HG02973 (cell line): ENCODE data around the gene INHBE.
"Not testable (repeated sequence)": the region's sequence is repeated elsewhere in the genome, so short reads cannot be mapped to it uniquely, and the experiment has no call there.

ENCODE experiments used
- ATAC-seq: cut with Tn5 transposase; IDR thresholded peaks from one replicate; pipeline ENCODE4 v1.9.1; 2021; ENCODE audit warnings: moderate library complexity; ENCODE audit not compliant: unreplicated experiment

The INHBE gene

DNA sequence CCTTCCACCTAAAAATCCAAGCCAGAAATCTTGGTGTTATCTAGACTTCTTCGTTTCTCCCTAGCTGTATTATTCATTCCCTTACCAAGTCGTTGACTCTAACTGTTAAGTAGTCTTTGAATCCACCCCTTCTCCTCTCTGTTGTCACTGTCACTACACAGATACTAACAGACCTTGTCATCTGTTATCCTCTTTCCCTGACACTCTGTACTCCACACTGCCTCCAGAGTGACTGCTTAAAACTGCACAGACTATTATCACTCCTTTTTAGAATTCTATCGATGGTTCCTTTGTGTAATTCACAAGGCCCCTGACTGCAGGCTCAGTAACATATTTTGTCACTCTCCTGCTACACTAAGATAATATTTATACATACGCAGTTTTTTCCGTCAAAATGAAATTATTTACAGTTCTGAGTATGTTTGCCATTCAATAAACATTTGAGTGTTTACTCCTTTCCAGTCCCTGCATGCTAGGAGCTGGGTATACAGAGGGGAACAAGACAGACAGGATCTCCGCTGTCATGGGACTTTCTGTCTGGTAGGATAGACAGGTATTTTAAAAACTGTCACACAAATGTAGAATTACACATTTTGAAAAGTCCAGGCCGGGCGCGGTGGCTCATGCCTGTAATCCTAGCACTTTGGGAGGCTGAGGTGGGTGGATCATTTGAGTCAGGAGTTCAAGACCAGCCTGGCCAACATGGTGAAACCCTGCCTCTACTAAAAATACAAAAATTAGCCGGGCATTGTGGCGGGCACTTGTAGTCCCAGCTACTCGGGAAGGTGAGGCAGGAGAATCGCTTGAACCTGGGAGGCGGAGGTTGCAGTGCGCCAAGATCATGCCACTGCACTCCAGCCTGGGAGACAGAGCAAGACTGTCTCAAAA is 36.5 kb downstream of the INHBE start:
- ATAC-seq = no peak

DNA sequence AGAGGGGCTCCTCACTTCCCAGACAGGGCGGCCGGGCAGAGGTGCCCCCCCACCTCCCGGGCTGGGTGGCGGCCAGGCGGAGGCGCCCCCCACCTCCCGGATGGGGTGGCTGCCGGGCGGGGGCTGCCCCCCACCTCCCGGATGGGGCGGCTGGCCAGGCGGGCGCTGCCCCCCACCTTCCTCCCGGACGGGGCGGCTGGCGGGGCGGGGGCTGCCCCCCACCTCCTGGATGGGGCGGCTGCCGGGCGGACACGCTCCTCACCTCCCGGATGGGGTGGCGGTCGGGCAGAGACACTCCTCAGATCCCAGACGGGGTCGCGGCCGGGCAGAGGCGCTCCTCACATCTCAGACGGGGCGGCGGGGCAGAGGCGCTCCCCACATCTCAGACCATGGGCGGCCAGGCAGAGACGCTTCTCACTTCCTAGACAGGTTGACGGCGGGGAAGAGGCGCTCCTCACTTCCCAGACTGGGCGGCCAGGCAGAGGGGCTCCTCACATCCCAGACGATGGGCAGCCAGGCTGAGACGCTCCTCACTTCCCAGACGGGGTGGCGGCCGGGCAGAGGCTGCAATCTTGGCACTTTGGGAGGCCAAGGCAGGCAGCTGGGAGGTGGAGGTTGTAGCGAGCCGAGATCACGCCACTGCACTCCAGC is 40.1 kb downstream of the INHBE start:
- ATAC-seq = not testable (repeated sequence)

DNA sequence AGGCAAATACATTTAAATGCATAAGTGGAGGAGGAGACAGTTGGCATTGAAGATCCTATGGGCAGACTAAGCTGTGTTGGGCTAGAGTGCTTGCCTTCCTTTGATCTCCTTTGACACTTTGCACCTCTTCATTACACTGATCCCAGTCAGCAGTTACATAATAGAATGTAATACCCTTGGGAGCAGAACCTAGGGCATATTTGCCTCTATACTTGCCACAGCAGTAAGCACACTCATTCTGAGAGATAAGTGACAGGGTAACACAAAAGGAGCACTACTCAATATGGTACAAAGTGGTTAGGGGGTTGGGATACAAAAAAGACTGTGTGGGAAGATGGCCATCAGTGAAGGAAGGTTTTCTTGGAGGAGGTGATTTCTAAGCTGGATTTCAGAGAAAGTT is 41.7 kb downstream of the INHBE start:
- ATAC-seq = no peak

DNA sequence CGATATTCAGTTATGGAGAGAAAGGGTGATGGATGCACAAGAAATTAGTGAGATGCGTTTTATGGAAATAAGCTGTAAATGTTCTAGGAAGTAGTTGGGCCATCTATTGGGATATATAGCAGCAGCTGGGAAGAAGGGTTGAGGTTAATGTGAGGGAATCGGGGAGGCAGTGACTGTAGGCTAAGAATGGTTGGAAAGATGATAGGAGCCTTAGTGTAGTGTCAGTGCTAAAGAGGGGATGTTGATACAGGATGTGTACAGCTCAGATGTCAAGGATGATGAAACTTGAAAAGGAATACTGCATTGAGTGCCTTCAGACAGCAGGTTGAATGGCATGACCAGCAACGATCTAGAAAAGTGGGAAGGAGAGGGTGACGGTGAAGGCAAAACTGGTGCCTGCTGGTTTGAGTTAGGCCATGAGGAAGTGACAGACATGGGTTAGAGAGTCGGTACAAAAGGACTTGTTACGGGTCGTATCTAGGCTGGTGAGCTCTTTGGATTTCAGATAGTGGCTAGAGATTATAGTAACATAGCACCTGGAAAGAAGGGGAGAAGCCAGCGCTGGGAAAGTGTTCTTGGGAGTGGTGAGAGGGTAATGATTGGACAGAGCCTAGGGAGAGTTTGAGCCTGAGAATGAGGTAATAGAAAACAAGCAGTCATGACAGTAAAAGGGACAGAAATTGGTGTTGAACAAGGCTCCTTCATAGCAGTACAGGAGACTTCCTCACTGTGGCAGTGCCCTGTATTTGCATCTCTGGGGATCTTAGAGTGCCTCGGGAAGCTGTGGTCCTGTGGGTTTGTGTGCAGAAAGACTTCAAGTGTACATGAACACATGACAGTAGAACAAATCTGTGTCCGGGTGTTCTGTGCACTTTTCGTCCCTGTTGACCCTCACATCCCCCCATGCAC is 42.4 kb downstream of the INHBE start:
- no peak for ATAC-seq

DNA sequence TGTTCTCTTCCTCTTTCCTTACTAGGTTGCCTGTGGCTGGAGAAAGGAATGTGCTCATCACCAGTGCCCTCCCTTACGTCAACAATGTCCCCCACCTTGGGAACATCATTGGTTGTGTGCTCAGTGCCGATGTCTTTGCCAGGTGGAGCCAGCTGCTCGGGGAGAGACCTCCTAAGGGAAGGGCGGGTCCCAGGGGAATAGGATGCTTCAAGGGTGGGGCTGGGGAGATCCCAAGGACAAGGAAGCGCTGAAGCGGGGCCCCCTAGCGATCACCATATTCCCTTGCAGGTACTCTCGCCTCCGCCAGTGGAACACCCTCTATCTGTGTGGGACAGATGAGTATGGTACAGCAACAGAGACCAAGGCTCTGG is 43.0 kb downstream of the INHBE start:
- no peak for ATAC-seq

DNA sequence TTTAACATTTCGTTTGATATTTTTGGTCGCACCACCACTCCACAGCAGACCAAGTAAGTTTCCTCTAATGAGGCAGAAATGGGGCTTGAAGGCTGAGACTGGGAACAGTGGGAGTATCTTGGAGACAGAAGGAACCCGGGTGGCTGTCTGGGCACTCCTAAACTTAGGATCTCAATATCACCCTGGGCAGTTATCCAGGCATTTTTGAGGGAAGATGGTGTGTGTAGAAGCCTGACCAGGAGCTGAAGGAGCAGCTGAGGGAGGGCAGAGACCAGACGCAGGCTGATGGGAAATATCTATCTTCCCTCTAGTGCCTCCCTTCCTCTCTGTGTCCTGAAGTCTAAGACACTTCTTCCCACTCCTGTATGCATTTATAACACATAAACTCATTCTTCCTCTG is 43.5 kb downstream of the INHBE start:
- ATAC-seq = no peak

DNA sequence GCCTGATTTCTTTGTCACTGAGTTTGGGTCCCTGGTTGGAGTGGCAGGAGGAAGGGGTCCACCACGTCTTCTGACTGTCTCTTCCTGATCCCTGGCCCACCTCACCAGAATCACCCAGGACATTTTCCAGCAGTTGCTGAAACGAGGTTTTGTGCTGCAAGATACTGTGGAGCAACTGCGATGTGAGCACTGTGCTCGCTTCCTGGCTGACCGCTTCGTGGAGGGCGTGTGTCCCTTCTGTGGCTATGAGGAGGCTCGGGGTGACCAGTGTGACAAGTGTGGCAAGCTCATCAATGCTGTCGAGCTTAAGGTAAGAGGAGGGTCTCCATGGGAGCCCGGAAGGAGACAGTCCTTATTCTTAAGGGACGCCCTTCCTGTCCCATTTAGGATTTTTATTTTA is 45.1 kb downstream of the INHBE start:
- ATAC-seq = no peak

DNA sequence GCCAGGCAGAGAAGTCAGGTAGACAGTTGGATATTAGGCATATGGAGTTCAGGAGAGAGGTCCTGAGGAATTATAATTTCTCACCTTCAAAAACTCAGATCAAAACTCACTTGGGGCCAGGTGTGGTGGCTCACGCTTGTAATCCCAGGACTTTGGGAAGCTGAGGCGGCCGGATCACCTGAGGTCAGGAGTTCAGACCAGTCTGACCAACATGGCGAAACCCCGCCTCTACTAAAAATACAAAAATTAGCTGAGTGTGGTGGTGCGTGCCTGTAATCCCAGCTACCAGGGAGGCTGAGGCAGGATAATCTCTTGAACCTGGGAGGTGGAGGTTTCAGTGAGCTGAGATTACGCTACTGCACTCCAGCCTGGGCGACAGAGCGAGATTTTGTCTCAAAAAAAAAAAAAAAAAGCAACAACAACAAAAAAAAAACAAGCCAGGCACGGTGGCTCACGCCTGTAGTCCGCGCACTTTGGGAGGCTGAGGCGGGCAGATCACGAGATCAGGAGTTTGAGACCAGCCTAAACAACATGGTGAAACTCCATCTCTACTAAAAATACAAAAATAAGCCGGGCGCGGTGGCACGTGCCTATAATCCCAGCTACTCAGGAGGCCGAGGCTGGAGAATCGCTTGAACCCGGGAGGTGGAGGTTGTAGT is 47.3 kb downstream of the INHBE start:
- not testable (repeated sequence) for ATAC-seq

DNA sequence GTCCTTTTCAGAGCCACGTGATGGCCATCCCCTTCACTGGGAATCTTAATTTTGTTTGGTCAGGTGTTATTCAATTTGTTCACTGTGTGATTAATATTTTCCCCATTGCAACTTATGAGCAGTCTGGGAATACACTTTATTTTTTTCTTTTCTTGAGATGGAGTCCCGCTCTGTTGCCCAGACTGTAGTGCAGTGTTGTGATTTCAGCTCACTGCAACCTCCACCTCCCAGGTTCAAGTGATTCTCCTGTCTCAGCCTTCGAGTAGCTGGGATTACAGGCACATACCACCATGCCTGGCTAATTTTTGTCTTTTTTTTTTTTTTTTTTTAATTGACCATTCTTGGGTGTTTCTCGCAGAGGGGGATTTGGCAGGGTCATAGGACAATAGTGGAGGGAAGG is 51.4 kb downstream of the INHBE start:
- not testable (repeated sequence) for ATAC-seq
